Measurements from ENCODE around the gene DDX28.

The DDX28 gene, protein sequence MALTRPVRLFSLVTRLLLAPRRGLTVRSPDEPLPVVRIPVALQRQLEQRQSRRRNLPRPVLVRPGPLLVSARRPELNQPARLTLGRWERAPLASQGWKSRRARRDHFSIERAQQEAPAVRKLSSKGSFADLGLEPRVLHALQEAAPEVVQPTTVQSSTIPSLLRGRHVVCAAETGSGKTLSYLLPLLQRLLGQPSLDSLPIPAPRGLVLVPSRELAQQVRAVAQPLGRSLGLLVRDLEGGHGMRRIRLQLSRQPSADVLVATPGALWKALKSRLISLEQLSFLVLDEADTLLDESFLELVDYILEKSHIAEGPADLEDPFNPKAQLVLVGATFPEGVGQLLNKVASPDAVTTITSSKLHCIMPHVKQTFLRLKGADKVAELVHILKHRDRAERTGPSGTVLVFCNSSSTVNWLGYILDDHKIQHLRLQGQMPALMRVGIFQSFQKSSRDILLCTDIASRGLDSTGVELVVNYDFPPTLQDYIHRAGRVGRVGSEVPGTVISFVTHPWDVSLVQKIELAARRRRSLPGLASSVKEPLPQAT

GRCh38 chr16:68022728-68023537 is at the start of gene DDX28, which contains the start of gene DUS2:
DDX28 (minus strand) TSS chr16:68023232; CDS start chr16:68023202, 30 bp downstream.
DUS2 (plus strand) TSS chr16:68023284; CDS start chr16:68038024, 14,740 bp downstream.
- peak; percentile 93 for DNase-seq (ENCODE audit: low read depth)

GRCh38 chr16:68072038-68072695 is 49.1 kb upstream of the DDX28 start:
- DNase-seq (ENCODE audit: low read depth): no peak

- no peak for DNase-seq (ENCODE audit: low read depth)
These were observed 48.5 kb upstream of the DDX28 start for GRCh38 chr16:68071518-68071901.

GRCh38 chr16:68070806-68071517 is 47.9 kb upstream of the DDX28 start:
- no peak for DNase-seq (ENCODE audit: low read depth)

DNA sequence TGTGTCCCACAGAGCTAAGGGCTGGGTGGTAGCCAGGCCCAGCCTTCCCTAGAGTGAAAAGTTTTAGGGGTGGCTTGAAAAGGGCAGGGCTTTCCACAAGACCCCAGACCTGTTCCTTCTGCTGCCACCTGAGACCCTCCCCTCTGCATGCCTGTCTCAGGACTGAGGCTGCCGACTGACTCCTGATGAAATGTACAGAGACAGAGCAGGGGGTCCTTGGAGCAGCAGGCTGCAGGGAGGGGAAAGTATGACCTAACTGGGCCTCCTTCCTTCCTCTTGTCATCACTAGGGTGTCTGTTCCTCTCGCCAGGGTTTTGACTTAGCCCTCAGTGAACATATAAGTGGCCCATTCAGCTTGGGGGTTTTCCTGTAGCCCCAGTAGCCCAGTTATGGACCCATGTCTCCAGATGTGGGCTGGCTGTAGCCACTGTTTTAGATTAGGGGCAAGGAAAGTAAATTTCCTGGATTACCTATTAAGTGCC is 47.3 kb upstream of the DDX28 start:
- no peak for DNase-seq (ENCODE audit: low read depth)

- DNase-seq (ENCODE audit: low read depth): no peak
These were observed 46.6 kb upstream of the DDX28 start for GRCh38 chr16:68069511-68070248.

GRCh38 chr16:68068926-68069325 is 45.9 kb upstream of the DDX28 start:
- DNase-seq (ENCODE audit: low read depth): no peak

DNA sequence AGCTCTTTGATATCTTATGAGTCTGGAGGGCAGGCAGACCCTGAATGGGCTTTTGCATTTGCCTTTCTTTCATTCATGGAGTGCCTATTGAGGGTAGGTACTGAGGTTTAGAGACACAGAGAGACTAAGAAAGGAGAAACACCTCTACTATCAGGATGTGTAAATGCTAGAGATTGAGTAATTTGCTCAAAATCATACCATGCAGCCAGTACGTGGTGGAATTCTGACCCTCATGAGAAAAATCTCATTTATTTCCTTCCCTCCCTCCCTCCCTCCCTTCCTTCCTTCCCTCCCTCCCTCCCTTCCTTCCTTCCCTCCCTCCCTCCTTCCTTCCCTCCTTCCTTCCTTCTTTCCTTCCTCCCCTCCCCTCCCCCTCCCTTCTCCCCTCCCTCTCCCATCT is 43.7 kb upstream of the DDX28 start:
- DNase-seq (ENCODE audit: low read depth): no peak

- no peak for DNase-seq (ENCODE audit: low read depth)
These were observed 42.8 kb upstream of the DDX28 start for GRCh38 chr16:68065716-68066305.

- peak; percentile 55 for DNase-seq (ENCODE audit: low read depth)
These were observed 41.8 kb upstream of the DDX28 start for GRCh38 chr16:68064791-68065365.

DNA sequence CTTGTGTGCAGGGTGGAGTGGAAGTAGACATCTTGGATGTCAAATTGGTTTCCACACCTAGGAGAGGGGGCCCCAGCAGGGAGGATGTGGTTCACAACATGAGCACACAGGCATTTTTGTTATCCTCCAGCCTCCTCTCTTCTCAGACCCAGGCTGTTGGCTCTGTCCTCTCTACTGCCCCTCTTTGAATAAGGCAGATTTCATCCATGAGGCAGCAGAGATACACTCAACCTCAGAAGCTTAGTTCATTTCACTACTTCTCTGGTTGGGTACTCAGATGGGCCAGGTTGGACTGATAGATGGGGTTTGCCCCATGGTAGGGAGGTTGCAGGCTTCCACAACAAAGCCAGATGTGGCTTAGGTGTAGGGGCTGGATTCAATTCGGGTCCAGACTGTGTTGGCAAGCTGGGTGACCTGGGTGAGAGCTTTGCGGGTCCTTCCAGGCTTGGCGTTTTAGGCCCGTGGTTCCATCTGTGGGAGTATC is 39.9 kb upstream of the DDX28 start:
- DNase-seq (ENCODE audit: low read depth): no peak

- DNase-seq (ENCODE audit: low read depth): no peak
These were observed 38.4 kb upstream of the DDX28 start for GRCh38 chr16:68061396-68061795.

- DNase-seq (ENCODE audit: low read depth): no peak
These were observed 36.8 kb upstream of the DDX28 start for GRCh38 chr16:68059804-68060203.

DNA sequence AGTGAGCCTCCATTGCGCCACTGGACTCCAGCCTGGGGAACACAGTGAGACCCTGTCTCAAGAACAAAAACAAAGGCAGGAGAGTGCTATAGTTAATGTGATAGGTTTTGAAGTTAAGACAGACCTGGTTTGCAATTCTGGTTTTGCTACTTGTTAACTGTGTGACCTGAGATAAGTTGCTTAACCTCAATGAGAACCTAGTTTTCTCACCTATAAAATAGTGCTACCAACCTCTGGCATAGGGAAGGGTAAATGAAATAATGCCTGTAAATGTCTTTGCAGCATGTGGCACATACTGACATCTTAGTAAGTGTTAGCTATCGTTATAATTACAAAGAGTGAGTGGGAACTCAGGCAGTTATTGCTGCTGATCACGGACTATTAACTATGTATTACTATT is 32.4 kb upstream of the DDX28 start:
- no peak for DNase-seq (ENCODE audit: low read depth)

DNA sequence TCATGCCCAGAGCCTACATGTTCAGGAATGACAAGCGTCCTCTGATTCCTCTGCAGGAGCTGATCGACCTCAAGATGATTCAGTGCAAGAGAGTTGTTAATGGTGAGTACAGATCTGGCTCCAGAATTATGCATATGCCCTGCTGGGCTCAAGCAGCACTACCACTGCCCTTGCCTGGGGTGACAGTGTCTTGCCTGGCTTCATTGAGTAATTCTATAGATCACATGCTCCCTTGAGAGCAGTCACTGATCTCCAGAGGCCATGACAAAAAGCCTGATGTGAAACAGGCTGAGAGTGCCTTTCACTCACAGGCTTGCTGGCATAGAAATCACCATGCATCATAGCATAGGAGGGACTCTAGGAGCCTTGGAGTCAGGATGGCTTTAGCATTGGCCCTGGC is 26.4 kb upstream of the DDX28 start:
- DNase-seq (ENCODE audit: low read depth): no peak

DNA sequence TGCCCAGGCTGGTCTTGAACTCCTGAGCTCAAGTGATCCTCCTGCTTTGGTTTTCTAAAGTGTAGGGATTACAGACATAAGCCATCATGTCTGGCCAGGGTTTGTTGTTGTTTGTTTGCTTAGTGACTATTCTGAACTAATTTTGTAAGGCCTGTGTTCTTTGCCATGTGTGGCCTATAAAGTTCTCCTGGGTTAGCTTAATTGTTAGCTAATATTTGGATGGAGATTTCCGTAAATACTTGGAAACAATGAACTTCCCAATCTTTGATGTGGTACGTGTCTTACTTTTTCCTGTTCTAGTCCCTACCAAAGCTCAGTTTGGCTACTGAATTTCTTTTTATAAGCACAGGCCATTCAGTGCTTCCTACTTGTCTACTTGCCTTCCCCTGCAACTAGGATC is 25.0 kb upstream of the DDX28 start:
- DNase-seq (ENCODE audit: low read depth): no peak

DNA sequence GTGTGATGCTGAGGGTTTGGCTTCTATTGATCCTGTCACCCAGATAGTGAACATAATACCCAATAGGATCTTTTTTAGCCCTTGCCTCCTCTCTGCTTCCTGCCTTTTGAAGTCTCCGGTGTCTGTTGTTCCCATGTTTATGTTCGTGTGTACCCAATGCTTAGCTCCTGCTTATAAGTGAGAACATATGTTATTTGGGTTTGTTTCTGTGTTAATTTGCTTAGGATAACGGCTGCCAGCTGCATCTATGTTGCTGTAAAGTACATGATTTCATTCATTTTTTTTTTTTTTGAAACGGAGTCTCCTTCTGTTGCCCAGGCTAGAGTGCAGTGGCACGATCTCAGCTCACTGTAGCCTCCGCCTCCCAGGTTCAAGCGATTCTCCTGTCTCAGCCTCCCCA is 23.1 kb upstream of the DDX28 start:
- DNase-seq (ENCODE audit: low read depth): no peak

GRCh38 chr16:68041783-68042182 is 18.8 kb upstream of the DDX28 start:
- no peak for DNase-seq (ENCODE audit: low read depth)

DNA sequence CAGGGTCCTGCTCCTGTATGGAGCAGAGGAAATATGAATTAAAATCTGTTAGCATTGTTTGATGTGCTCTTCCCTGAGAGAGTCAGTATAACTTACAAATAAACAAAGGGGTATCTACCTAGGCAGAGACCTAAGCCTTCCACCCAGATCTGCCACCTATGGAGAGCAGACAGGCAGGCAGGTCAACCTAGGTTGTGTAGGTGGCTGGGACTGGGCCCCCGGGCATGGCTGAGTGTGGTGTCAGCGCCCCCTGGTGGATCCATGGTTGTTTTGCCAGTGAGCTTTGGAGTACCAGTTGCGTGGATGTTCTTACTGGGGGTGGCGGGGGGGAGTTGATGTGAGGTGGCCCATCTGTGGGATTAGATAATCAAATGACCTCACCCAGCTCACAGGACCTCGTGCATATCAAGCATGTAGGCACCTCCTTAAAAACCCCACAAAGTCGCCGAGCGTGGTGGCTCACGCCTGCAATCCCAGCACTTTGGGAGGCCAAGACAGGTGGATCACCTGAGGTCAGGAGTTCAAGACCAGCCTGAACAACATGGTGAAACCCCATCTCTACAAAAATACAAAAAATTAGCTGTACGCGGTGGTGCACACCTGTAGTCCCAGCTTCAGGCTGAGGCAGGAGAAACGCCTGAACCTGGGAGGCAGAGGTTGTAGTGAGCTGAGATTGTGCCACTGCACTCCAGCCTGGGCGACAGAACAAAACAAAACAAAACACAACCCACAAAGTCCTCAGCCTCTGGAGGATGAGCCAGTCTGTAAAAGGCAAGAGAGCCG is 17.7 kb upstream of the DDX28 start:
- peak; percentile 83 for DNase-seq (ENCODE audit: low read depth)
